Measurements from ENCODE around the gene PACSIN2.

DNA sequence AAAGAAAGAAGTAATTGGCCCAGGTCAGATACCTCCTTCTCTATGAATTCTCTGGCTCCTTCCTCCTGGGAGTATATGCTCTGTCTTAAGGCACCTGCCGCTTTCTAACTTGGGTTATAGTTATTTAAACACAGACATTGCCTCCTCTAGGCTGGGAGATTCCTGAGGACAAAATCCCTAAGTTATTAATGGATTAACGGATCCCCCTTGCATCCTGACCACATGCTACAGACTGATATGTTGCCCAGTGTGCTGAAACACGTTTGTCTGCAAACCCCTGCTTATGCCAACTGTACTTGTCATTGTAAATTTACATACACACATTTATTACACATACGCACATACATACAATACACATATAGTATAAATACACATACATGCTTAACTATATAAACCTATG is 35.3 kb downstream of the PACSIN2 start:
- no peak for TF ChIP-seq POLR2AphosphoS5 (IDR thresholded peaks at IDR 0.05)
- TF ChIP-seq, protein P1, sequence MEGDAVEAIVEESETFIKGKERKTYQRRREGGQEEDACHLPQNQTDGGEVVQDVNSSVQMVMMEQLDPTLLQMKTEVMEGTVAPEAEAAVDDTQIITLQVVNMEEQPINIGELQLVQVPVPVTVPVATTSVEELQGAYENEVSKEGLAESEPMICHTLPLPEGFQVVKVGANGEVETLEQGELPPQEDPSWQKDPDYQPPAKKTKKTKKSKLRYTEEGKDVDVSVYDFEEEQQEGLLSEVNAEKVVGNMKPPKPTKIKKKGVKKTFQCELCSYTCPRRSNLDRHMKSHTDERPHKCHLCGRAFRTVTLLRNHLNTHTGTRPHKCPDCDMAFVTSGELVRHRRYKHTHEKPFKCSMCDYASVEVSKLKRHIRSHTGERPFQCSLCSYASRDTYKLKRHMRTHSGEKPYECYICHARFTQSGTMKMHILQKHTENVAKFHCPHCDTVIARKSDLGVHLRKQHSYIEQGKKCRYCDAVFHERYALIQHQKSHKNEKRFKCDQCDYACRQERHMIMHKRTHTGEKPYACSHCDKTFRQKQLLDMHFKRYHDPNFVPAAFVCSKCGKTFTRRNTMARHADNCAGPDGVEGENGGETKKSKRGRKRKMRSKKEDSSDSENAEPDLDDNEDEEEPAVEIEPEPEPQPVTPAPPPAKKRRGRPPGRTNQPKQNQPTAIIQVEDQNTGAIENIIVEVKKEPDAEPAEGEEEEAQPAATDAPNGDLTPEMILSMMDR (IDR thresholded peaks at IDR 0.05): no peak

Data from breast epithelium (tissue), 3 donors.